Hepatocyte (in vitro differentiated cells): ENCODE results near the gene GRK6. TPM values are rescaled to one million over a fixed set of nuclear protein-coding genes. Genes with fewer than 3 reads are reported as not detected.

Source experiments
- DNase-seq: peaks from one replicate; pipeline ENCODE4 v3.0.0-alpha.2; 2016; ENCODE audit warnings: low spot score
- H2AFZ ChIP-seq: fragments of 200-600 bp; sonication (generic); 2 replicates; pipeline ENCODE4 v1.6.0; 2016; ENCODE audit warnings: antibody characterized with exemption, mild to moderate bottlenecking
- H3K27ac ChIP-seq: fragments of 200-600 bp; sonication (generic); 2 replicates; pipeline ENCODE4 v1.5.1; 2016; ENCODE audit warnings: mild to moderate bottlenecking
- H3K27me3 ChIP-seq: fragments of 200-600 bp; sonication (generic); 2 replicates; pipeline ENCODE4 v1.6.1; 2016
- H3K36me3 ChIP-seq: fragments of 200-600 bp; sonication (generic); replicated peaks from 2 replicates; pipeline ENCODE4 v1.5.1; 2016; ENCODE audit warnings: low read depth; ENCODE audit not compliant: insufficient read depth
- H3K4me1 ChIP-seq: fragments of 200-600 bp; sonication (generic); 2 replicates; pipeline ENCODE4 v1.5.1; 2016; ENCODE audit warnings: mild to moderate bottlenecking, moderate library complexity; ENCODE audit not compliant: insufficient read depth
- H3K4me2 ChIP-seq: fragments of 200-600 bp; sonication (generic); 2 replicates; pipeline ENCODE4 v1.6.0; 2016
- H3K4me3 ChIP-seq: fragments of 200-600 bp; sonication (generic); 2 replicates; pipeline ENCODE4 v1.5.1; 2016; ENCODE audit warnings: mild to moderate bottlenecking
- H3K79me2 ChIP-seq: fragments of 200-600 bp; sonication (generic); 2 replicates; pipeline ENCODE4 v1.6.0; 2017; ENCODE audit warnings: mild to moderate bottlenecking
- H3K9me2 ChIP-seq: fragments of 200-600 bp; sonication (generic); replicated peaks from 2 replicates; pipeline ENCODE4 v1.6.0; 2017; ENCODE audit warnings: mild to moderate bottlenecking; ENCODE audit not compliant: insufficient read depth
- H3K9me3 ChIP-seq: fragments of 200-600 bp; sonication (generic); 2 replicates; pipeline ENCODE4 v1.5.1; 2016; ENCODE audit warnings: low read depth, mild to moderate bottlenecking
- H4K20me1 ChIP-seq: fragments of 200-600 bp; sonication (generic); 2 replicates; pipeline ENCODE4 v1.6.0; 2016; ENCODE audit warnings: mild to moderate bottlenecking; ENCODE audit not compliant: insufficient read depth, poor library complexity, severe bottlenecking
- CTCF ChIP-seq: fragments of 200-600 bp; sonication (generic); IDR thresholded peaks from 2 replicates; pipeline ENCODE4 v1.5.1; 2016; ENCODE audit warnings: antibody characterized with exemption, mild to moderate bottlenecking; ENCODE audit not compliant: poor library complexity
- EZH2 ChIP-seq: fragments of 200-600 bp; sonication (generic); IDR thresholded peaks from 2 replicates; pipeline ENCODE4 v1.6.1; 2016; ENCODE audit warnings: antibody characterized with exemption, mild to moderate bottlenecking, borderline replicate concordance
- EZH2phosphoT487 ChIP-seq: fragments of 200-600 bp; sonication (generic); IDR thresholded peaks from one replicate; pipeline ENCODE4 v1.6.1; 2018; ENCODE audit warnings: antibody characterized with exemption, mild to moderate bottlenecking, low read depth, moderate library complexity; ENCODE audit not compliant: unreplicated experiment, severe bottlenecking
- WGBS: methylation state at CpG from one replicate; pipeline ENCODE4 v1.1.6; 2016; ENCODE audit warnings: low lambda C conversion rate; ENCODE audit errors: missing lambda C conversion rate; 5-methylcytosine and 5-hydroxymethylcytosine counted together
- polyA plus RNA-seq: library from polyadenylated mRNA; unstranded; fragments of >200 nt; fragmentation: Nextera tagmentation; extraction: Ambion mirVana; gene quantifications from 2 replicates; pipeline ENCODE4 v1.2.1, GENCODE V29; 2016
- total RNA-seq: library from RNA; depleted of rRNA; stranded (reverse); fragments of >200 nt; gene quantifications from 2 replicates; pipeline ENCODE4 v1.2.3, GENCODE V29; 2014

GRK6 gene
- total and polyA plus RNA-seq, 2 experiments from 2014 or later: 29.3 to 31.1 TPM

- TF ChIP-seq CTCF: peak; percentile 99
- no peak for TF ChIP-seq EZH2
- TF ChIP-seq EZH2phosphoT487: no peak
- 3% methylated on average over 57 of the region's 76 CpGs for WGBS
- H2AFZ ChIP-seq: peak overlapping the region; percentile 82
- H3K4me3 ChIP-seq: peak overlapping the region; percentile 62
- H3K27ac ChIP-seq: peak overlapping the region; percentile 95
- peak overlapping the region; percentile 97 for H3K4me2 ChIP-seq
- H3K9me3 ChIP-seq: no peaks in the 10 kb centered on the region
- H3K27me3 ChIP-seq: no peaks in the 10 kb centered on the region
- H3K36me3 ChIP-seq: no peaks in the 10 kb centered on the region
- peak; percentile 97 for DNase-seq
- H3K79me2 ChIP-seq: no peaks in the 10 kb centered on the region
- H3K4me1 ChIP-seq: peaks cover 16% of the 10 kb centered on the region
- H3K9me2 ChIP-seq: no peaks in the 10 kb centered on the region
- H4K20me1 ChIP-seq: peaks cover 17% of the 10 kb centered on the region
Observed at GRCh38 chr5:177455661-177456590, 29.4 kb downstream of the GRK6 start.

GRCh38 chr5:177456591-177456964 lies 30.1 kb downstream of the GRK6 start:
- Histone ChIP-seq H4K20me1 (peaks cover 17% of the 10 kb centered on the region), H3K4me1 (peaks cover 16% of the 10 kb centered on the region), H2AFZ (no peak overlapping the region), H3K4me3 (no peak overlapping the region), H3K9me2 (no peaks in the 10 kb centered on the region), H3K27ac (peak overlapping the region; percentile 37), H3K36me3 (no peaks in the 10 kb centered on the region), H3K4me2 (peak overlapping the region; percentile 52), H3K79me2 (no peaks in the 10 kb centered on the region), H3K9me3 (no peaks in the 10 kb centered on the region), H3K27me3 (no peaks in the 10 kb centered on the region)
- no peak for DNase-seq
- 44% methylated on average over 12 of the region's 12 CpGs for WGBS
- TF ChIP-seq EZH2phosphoT487 (no peak), CTCF (no peak), EZH2 (no peak)

GRCh38 chr5:177456976-177457851 lies 30.7 kb downstream of the GRK6 start:
- no peak overlapping the region for H3K4me3 ChIP-seq
- no peaks in the 10 kb centered on the region for H3K9me2 ChIP-seq
- H2AFZ ChIP-seq: no peak overlapping the region
- H3K79me2 ChIP-seq: no peaks in the 10 kb centered on the region
- peak; percentile 42 for TF ChIP-seq CTCF
- TF ChIP-seq EZH2: no peak
- TF ChIP-seq EZH2phosphoT487: no peak
- peak; percentile 95 for DNase-seq
- no peaks in the 10 kb centered on the region for H3K36me3 ChIP-seq
- H4K20me1 ChIP-seq: peaks cover 17% of the 10 kb centered on the region
- peak overlapping the region; percentile 37 for H3K27ac ChIP-seq
- H3K27me3 ChIP-seq: no peaks in the 10 kb centered on the region
- 86% methylated on average over 24 of the region's 24 CpGs for WGBS
- peaks cover 16% of the 10 kb centered on the region for H3K4me1 ChIP-seq
- H3K9me3 ChIP-seq: no peaks in the 10 kb centered on the region
- peak overlapping the region; percentile 52 for H3K4me2 ChIP-seq
